ENCODE results near the gene BRD8.

DNA sequence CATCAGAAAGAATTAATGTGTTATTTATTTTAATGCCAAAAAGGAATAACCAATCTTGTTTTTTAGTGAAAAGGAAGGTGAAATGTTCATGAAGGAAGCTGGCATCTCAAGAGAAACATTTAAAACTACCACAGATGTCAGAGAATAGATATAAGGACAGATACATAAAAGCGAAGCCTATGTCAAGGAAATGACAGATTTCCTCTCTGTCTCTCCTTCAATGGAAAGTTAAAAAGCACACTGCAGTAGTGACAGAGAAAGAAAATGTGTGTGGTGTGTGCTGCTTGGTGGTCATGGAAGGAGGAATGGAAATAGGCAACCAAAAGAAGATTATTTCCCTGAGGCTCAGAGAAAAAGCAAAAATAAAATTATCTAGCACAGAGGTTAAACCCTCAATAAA lies 85.4 kb downstream of the BRD8 start:
- TF ChIP-seq POLR2AphosphoS5 (IDR thresholded peaks at IDR 0.05; ENCODE audit: low read depth, low read length) (no peak), SIN3A (IDR thresholded peaks at IDR 0.05; ENCODE audit: borderline replicate concordance, insufficient read depth, low read depth, low read length) (no peak)
- TF ChIP-seq, protein P1, sequence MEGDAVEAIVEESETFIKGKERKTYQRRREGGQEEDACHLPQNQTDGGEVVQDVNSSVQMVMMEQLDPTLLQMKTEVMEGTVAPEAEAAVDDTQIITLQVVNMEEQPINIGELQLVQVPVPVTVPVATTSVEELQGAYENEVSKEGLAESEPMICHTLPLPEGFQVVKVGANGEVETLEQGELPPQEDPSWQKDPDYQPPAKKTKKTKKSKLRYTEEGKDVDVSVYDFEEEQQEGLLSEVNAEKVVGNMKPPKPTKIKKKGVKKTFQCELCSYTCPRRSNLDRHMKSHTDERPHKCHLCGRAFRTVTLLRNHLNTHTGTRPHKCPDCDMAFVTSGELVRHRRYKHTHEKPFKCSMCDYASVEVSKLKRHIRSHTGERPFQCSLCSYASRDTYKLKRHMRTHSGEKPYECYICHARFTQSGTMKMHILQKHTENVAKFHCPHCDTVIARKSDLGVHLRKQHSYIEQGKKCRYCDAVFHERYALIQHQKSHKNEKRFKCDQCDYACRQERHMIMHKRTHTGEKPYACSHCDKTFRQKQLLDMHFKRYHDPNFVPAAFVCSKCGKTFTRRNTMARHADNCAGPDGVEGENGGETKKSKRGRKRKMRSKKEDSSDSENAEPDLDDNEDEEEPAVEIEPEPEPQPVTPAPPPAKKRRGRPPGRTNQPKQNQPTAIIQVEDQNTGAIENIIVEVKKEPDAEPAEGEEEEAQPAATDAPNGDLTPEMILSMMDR (IDR thresholded peaks at IDR 0.05), result no peak

Data from Panc1 (cell line).